ENCODE results near the gene RRM2.
A peak's percentile ranks its signal among the peaks of the same experiment; 100 is the strongest.

RRM2 gene

DNA sequence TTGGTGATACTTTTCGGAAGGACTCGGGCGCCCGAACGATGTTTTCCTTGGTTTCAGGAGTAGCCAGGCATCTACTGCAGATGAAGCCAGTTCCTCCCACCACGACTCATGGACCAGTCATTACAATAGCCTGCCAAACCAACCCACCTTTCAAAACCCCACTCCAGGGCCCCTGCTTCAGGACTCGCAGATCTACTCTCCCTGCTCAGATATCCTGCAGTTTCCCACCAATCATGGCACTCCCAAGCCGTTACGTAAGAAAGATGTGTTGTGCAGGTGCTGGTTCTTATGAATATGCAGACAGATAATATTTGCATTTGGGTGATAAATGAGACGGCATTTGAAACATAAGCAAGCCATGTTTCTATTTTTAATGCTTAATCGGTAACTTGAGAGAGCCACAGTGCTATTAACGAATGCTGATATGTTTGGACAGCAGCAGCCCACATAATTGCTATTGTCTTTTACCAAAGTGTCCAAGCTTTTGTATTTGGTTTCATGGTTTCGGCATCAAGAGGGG is 38.8 kb upstream of the RRM2 start:
- POLR2A ChIA-PET: no interaction called here
- DNase-seq (ENCODE audit: extremely low spot score): no peak
- CTCF ChIA-PET: interaction anchor here (1.3 to 1.8 kb wide), 2 partner anchors 11 to 14 kb away, joined by 6 to 7 read pairs; no protein-coding TSS in a partner anchor
- TF ChIP-seq SP1 (IDR thresholded peaks at IDR 0.05): no peak
- TF ChIP-seq ZNF384 (IDR thresholded peaks at IDR 0.05): no peak
- TF ChIP-seq LEF1 (IDR thresholded peaks at IDR 0.05; ENCODE audit: borderline replicate concordance): no peak
- TF ChIP-seq FOXK2 (IDR thresholded peaks at IDR 0.05): no peak
- no peak for TF ChIP-seq FOXM1 (IDR thresholded peaks at IDR 0.05; ENCODE audit: borderline replicate concordance)
- no peak for TF ChIP-seq FOXA1 (IDR thresholded peaks at IDR 0.05)
- TF ChIP-seq SUZ12 (IDR thresholded peaks at IDR 0.05): no peak
- TF ChIP-seq ARNT (IDR thresholded peaks at IDR 0.05): no peak
- TF ChIP-seq ELF4 (IDR thresholded peaks at IDR 0.05): no peak
- no peak for TF ChIP-seq HDGF (IDR thresholded peaks at IDR 0.05; ENCODE audit: borderline replicate concordance)
- no peak for TF ChIP-seq NFRKB (IDR thresholded peaks at IDR 0.05)

- ChIA-PET CTCF (interaction anchor here (1.9 kb wide), 1 partner anchor 13 kb away, joined by 15 read pairs; no protein-coding TSS in a partner anchor), POLR2A (interaction anchor here (1.3 kb wide), 1 partner anchor 12 kb away, joined by 3 read pairs; no protein-coding TSS in a partner anchor)
- DNase-seq (ENCODE audit: extremely low spot score): no peak
- TF ChIP-seq BHLHE40 (IDR thresholded peaks at IDR 0.05; ENCODE audit: borderline replicate concordance) (no peak), LEF1 (IDR thresholded peaks at IDR 0.05; ENCODE audit: borderline replicate concordance) (no peak), CTBP1 (IDR thresholded peaks at IDR 0.05; ENCODE audit: borderline replicate concordance) (no peak), FOXK2 (IDR thresholded peaks at IDR 0.05) (no peak), ELF4 (IDR thresholded peaks at IDR 0.05) (no peak)
These were observed 38.2 kb upstream of the RRM2 start for GRCh38 chr2:10084223-10084865.

GRCh38 chr2:10085043-10085667 is 37.4 kb upstream of the RRM2 start:
- ChIA-PET CTCF (interaction anchor here (1.1 to 1.9 kb wide), 3 partner anchors 12 to 19 kb away, joined by 3 to 15 read pairs (median 6); no protein-coding TSS in a partner anchor), POLR2A (interaction anchor here (1.0 to 1.3 kb wide), 2 partner anchors 10 to 13 kb away, joined by 3 read pairs; no protein-coding TSS in a partner anchor)
- TF ChIP-seq FOXK2 (IDR thresholded peaks at IDR 0.05) (no peak), FOXA1 (IDR thresholded peaks at IDR 0.05) (no peak), PKNOX1 (IDR thresholded peaks at IDR 0.05) (no peak), ELF4 (IDR thresholded peaks at IDR 0.05) (no peak), TARDBP (IDR thresholded peaks at IDR 0.05) (no peak), LEF1 (IDR thresholded peaks at IDR 0.05; ENCODE audit: borderline replicate concordance) (no peak), BHLHE40 (IDR thresholded peaks at IDR 0.05; ENCODE audit: borderline replicate concordance) (no peak), CTBP1 (IDR thresholded peaks at IDR 0.05; ENCODE audit: borderline replicate concordance) (no peak), SP1 (IDR thresholded peaks at IDR 0.05) (no peak), NFRKB (IDR thresholded peaks at IDR 0.05) (no peak), FOXM1 (IDR thresholded peaks at IDR 0.05; ENCODE audit: borderline replicate concordance) (no peak), ARNT (IDR thresholded peaks at IDR 0.05) (no peak), HDGF (IDR thresholded peaks at IDR 0.05; ENCODE audit: borderline replicate concordance) (no peak), ZNF384 (IDR thresholded peaks at IDR 0.05) (no peak)
- no peak for DNase-seq (ENCODE audit: extremely low spot score)

GRCh38 chr2:10085668-10086059 is 36.9 kb upstream of the RRM2 start:
- TF ChIP-seq FOXA1 (IDR thresholded peaks at IDR 0.05) (no peak), CTBP1 (IDR thresholded peaks at IDR 0.05; ENCODE audit: borderline replicate concordance) (no peak), ARNT (IDR thresholded peaks at IDR 0.05) (no peak), BHLHE40 (IDR thresholded peaks at IDR 0.05; ENCODE audit: borderline replicate concordance) (no peak), FOXK2 (IDR thresholded peaks at IDR 0.05) (no peak), PKNOX1 (IDR thresholded peaks at IDR 0.05) (no peak), NFRKB (IDR thresholded peaks at IDR 0.05) (no peak), SP1 (IDR thresholded peaks at IDR 0.05) (no peak), ELF4 (IDR thresholded peaks at IDR 0.05) (no peak), SUZ12 (IDR thresholded peaks at IDR 0.05) (no peak), L3MBTL2 (conservative IDR thresholded peaks at IDR 0.05) (no peak), ZNF384 (IDR thresholded peaks at IDR 0.05) (no peak), HDGF (IDR thresholded peaks at IDR 0.05; ENCODE audit: borderline replicate concordance) (no peak), LEF1 (IDR thresholded peaks at IDR 0.05; ENCODE audit: borderline replicate concordance) (no peak), TARDBP (IDR thresholded peaks at IDR 0.05) (no peak), FOXM1 (IDR thresholded peaks at IDR 0.05; ENCODE audit: borderline replicate concordance) (no peak)
- POLR2A ChIA-PET: interaction anchor here (1.0 to 1.3 kb wide), 2 partner anchors 9 to 14 kb away, joined by 3 read pairs; no protein-coding TSS in a partner anchor
- CTCF ChIA-PET: interaction anchor here (1.1 to 1.9 kb wide), 3 partner anchors 11 to 18 kb away, joined by 3 to 15 read pairs (median 6); no protein-coding TSS in a partner anchor
- DNase-seq (ENCODE audit: extremely low spot score): no peak

GRCh38 chr2:10086950-10087349 is 35.6 kb upstream of the RRM2 start:
- POLR2A ChIA-PET: interaction anchor here (1.2 kb wide), 1 partner anchor 10 kb away, joined by 3 read pairs; no protein-coding TSS in a partner anchor
- CTCF ChIA-PET: interaction anchor here (1.9 kb wide), 1 partner anchor 10 kb away, joined by 11 read pairs; no protein-coding TSS in a partner anchor
- TF ChIP-seq FOXK2 (IDR thresholded peaks at IDR 0.05): no peak
- no peak for TF ChIP-seq ARNT (IDR thresholded peaks at IDR 0.05)
- TF ChIP-seq HDGF (IDR thresholded peaks at IDR 0.05; ENCODE audit: borderline replicate concordance): no peak
- TF ChIP-seq LEF1 (IDR thresholded peaks at IDR 0.05; ENCODE audit: borderline replicate concordance): no peak
- DNase-seq (ENCODE audit: extremely low spot score): no peak

DNA sequence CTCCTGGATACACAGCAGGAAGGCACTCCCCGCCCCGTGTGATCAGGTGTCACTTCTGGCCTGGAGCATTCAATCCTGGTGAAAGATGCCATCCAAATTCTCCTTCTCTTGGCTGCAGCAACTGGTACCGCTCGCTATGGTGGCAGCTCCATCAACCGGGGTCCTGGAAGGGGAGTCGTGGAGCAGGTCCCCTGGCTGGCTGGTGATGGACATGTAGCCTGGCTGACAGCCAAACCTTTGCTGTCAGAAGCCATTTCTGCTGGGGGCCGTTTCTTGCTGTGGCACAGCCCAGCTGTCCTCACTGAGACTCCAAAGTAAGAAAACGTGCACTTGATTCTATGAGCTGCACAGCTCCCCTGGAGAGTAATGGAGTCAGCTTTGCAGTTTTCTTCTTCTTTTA is 35.2 kb upstream of the RRM2 start:
- ChIA-PET CTCF (interaction anchor here (1.9 kb wide), 1 partner anchor 9 kb away, joined by 11 read pairs; no protein-coding TSS in a partner anchor), POLR2A (interaction anchor here (0.8 kb wide), 1 partner anchor 14 kb away, joined by 3 read pairs; no protein-coding TSS in a partner anchor)
- TF ChIP-seq TARDBP (IDR thresholded peaks at IDR 0.05) (no peak), CTBP1 (IDR thresholded peaks at IDR 0.05; ENCODE audit: borderline replicate concordance) (no peak), PKNOX1 (IDR thresholded peaks at IDR 0.05) (peak; percentile 39; the same call in 1 of the 2 replicates), ELF4 (IDR thresholded peaks at IDR 0.05) (no peak), LEF1 (IDR thresholded peaks at IDR 0.05; ENCODE audit: borderline replicate concordance) (no peak)
- DNase-seq (ENCODE audit: extremely low spot score): no peak

Data from HEK293T (cell line).